22Rv1 (cell line): ENCODE results near the gene CUX1.

Experiments
- ZFX ChIP-seq: fragments of 450-650 bp; IDR thresholded peaks from 2 replicates; pipeline ENCODE4 v1.6.1; 2017; ENCODE audit warnings: antibody characterized with exemption, borderline replicate concordance
- TF ChIP-seq, protein P1 (sequence below): fragments of 450-650 bp; IDR thresholded peaks from 2 replicates; pipeline ENCODE4 v1.5.1; 2017; ENCODE audit warnings: mild to moderate bottlenecking

- TF ChIP-seq, protein P1, sequence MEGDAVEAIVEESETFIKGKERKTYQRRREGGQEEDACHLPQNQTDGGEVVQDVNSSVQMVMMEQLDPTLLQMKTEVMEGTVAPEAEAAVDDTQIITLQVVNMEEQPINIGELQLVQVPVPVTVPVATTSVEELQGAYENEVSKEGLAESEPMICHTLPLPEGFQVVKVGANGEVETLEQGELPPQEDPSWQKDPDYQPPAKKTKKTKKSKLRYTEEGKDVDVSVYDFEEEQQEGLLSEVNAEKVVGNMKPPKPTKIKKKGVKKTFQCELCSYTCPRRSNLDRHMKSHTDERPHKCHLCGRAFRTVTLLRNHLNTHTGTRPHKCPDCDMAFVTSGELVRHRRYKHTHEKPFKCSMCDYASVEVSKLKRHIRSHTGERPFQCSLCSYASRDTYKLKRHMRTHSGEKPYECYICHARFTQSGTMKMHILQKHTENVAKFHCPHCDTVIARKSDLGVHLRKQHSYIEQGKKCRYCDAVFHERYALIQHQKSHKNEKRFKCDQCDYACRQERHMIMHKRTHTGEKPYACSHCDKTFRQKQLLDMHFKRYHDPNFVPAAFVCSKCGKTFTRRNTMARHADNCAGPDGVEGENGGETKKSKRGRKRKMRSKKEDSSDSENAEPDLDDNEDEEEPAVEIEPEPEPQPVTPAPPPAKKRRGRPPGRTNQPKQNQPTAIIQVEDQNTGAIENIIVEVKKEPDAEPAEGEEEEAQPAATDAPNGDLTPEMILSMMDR: no peak
- TF ChIP-seq ZFX: no peak
These were observed 98.8 kb downstream of the CUX1 start for GRCh38 chr7:101916041-101916800.
